ENCODE measurements around the gene TNNT2.

The TNNT2 gene

DNA sequence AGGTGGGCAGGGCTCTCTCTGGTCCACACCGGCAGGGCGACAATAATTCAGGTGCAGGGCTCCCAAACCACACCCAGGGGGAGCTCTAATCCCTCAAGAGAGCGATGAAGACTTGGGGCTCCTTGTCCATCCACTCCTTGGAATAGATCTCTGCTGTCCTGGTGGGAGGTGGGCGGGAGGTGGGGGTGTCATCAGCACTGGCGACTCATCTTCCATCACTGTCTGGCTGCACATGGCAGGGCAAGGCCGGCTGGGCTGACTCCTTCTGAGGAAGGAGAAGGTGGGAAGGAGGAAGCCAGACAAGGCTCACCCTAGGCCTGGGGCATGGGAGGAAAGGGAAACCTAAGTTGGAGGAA, 29.3 kb downstream of the TNNT2 start:
- no peaks in the 10 kb centered on the region for H3K4me1 ChIP-seq (ENCODE audit: control insufficient read depth, insufficient read depth, low read length)
- H3K27me3 ChIP-seq (ENCODE audit: control insufficient read depth, insufficient read depth, low read length), result no peaks in the 10 kb centered on the region
- no peak overlapping the region for H3K27ac ChIP-seq (ENCODE audit: low read depth, low read length)
- H3K9ac ChIP-seq (ENCODE audit: low read length), result no peak overlapping the region
- H3K36me3 ChIP-seq (ENCODE audit: control insufficient read depth, insufficient read depth, low read length), result no peaks in the 10 kb centered on the region
- no peak overlapping the region for H3K4me3 ChIP-seq (ENCODE audit: low read length)

DNA sequence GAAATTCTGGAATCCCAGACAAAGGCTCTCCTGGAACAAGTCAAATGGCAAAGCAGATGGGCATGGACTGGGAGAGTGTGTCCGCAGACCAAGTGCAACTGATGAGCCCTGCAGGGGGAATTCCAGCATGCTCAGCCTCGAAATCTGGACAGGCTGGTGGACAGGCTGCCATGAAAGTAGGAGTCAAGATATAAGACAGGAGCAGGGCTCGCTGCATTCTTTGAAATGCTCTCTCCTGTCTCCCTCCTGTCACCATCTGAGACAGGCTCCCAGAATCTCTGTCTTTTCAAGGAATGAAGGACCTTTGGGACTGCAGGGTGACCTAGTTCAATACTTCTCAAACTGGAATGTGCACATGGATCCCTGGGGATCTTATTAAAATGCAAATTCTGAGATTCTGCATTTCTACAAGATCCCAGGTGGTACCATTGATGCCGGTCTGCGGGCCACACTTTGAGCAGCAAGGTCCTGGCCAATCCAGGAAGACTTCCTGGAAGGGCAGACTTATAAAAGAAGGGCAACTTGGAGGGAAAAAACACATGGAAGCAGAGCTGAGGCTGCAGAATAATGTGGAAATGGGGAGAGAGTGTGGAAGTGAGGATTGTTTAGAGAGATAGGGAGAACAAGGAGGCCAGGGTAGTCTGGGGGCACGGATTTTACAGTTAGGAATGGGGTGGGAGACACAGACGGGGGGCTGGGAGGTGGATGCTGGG, 29.8 kb downstream of the TNNT2 start:
- H3K9ac ChIP-seq (ENCODE audit: low read length), result no peak overlapping the region
- H3K36me3 ChIP-seq (ENCODE audit: control insufficient read depth, insufficient read depth, low read length), result no peaks in the 10 kb centered on the region
- H3K27ac ChIP-seq (ENCODE audit: low read depth, low read length), result no peak overlapping the region
- H3K27me3 ChIP-seq (ENCODE audit: control insufficient read depth, insufficient read depth, low read length), result no peaks in the 10 kb centered on the region
- no peaks in the 10 kb centered on the region for H3K4me1 ChIP-seq (ENCODE audit: control insufficient read depth, insufficient read depth, low read length)
- H3K4me3 ChIP-seq (ENCODE audit: low read length), result no peak overlapping the region

GRCh38 chr1:201346987-201347386, 30.5 kb downstream of the TNNT2 start:
- Histone ChIP-seq H3K4me1 (ENCODE audit: control insufficient read depth, insufficient read depth, low read length) (no peaks in the 10 kb centered on the region), H3K4me3 (ENCODE audit: low read length) (no peak overlapping the region), H3K27me3 (ENCODE audit: control insufficient read depth, insufficient read depth, low read length) (no peaks in the 10 kb centered on the region), H3K36me3 (ENCODE audit: control insufficient read depth, insufficient read depth, low read length) (no peaks in the 10 kb centered on the region), H3K27ac (ENCODE audit: low read depth, low read length) (no peak overlapping the region), H3K9ac (ENCODE audit: low read length) (no peak overlapping the region)

DNA sequence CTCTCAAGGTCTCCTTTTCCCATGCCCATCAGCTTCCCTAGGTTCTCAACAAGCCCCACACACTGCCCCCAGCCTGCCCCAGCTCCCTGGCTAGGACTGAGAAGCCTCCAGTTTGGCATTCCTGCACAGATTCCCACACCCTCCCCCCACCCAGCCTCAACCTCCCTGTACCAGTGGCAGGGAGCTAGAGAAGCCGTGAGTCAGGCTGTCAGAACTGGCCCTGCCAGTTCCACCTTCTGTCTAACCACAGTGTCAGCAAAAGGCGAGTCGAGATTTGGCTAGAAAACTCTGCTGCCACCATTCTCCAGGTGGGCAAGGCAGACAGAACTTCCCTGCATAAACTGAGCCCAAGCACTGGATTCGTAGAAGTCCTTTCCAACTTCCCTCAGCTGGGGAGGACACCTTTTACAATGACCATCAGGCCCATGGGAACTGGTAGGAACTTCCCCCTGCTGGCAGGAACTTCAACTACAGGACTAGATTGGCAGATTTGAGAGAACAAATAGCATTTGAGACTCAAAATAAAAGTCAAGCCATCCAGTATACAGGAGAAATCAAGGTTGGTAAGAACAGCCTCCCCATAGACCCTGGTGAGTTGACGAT, 31.0 kb downstream of the TNNT2 start:
- Histone ChIP-seq H3K27me3 (ENCODE audit: control insufficient read depth, insufficient read depth, low read length) (no peaks in the 10 kb centered on the region), H3K4me3 (ENCODE audit: low read length) (no peak overlapping the region), H3K36me3 (ENCODE audit: control insufficient read depth, insufficient read depth, low read length) (no peaks in the 10 kb centered on the region), H3K27ac (ENCODE audit: low read depth, low read length) (no peak overlapping the region), H3K9ac (ENCODE audit: low read length) (no peak overlapping the region), H3K4me1 (ENCODE audit: control insufficient read depth, insufficient read depth, low read length) (no peaks in the 10 kb centered on the region)

- no peaks in the 10 kb centered on the region for H3K27me3 ChIP-seq (ENCODE audit: control insufficient read depth, insufficient read depth, low read length)
- H3K27ac ChIP-seq (ENCODE audit: low read depth, low read length), result no peak overlapping the region
- no peaks in the 10 kb centered on the region for H3K4me1 ChIP-seq (ENCODE audit: control insufficient read depth, insufficient read depth, low read length)
Observed at GRCh38 chr1:201345081-201345355, 32.5 kb downstream of the TNNT2 start.

GRCh38 chr1:201344206-201345080, 33.0 kb downstream of the TNNT2 start:
- H3K27me3 ChIP-seq (ENCODE audit: control insufficient read depth, insufficient read depth, low read length), result no peaks in the 10 kb centered on the region
- H3K4me3 ChIP-seq (ENCODE audit: low read length), result no peak overlapping the region
- no peak overlapping the region for H3K9ac ChIP-seq (ENCODE audit: low read length)
- H3K36me3 ChIP-seq (ENCODE audit: control insufficient read depth, insufficient read depth, low read length), result no peaks in the 10 kb centered on the region
- H3K4me1 ChIP-seq (ENCODE audit: control insufficient read depth, insufficient read depth, low read length), result no peaks in the 10 kb centered on the region
- no peak overlapping the region for H3K27ac ChIP-seq (ENCODE audit: low read depth, low read length)

More at GRCh38 chr1:201345081-201345355, 32.5 kb downstream of the TNNT2 start:
- no peak overlapping the region for H3K9ac ChIP-seq (ENCODE audit: low read length)
- no peaks in the 10 kb centered on the region for H3K36me3 ChIP-seq (ENCODE audit: control insufficient read depth, insufficient read depth, low read length)
- H3K4me3 ChIP-seq (ENCODE audit: low read length), result no peak overlapping the region

- H3K27ac ChIP-seq (ENCODE audit: low read depth, low read length), result no peak overlapping the region
- no peak overlapping the region for H3K4me3 ChIP-seq (ENCODE audit: low read length)
- no peaks in the 10 kb centered on the region for H3K36me3 ChIP-seq (ENCODE audit: control insufficient read depth, insufficient read depth, low read length)
- no peaks in the 10 kb centered on the region for H3K4me1 ChIP-seq (ENCODE audit: control insufficient read depth, insufficient read depth, low read length)
- H3K27me3 ChIP-seq (ENCODE audit: control insufficient read depth, insufficient read depth, low read length), result no peaks in the 10 kb centered on the region
- no peak overlapping the region for H3K9ac ChIP-seq (ENCODE audit: low read length)
Observed at GRCh38 chr1:201341377-201341776, 36.1 kb downstream of the TNNT2 start.

- no peaks in the 10 kb centered on the region for H3K27me3 ChIP-seq (ENCODE audit: control insufficient read depth, insufficient read depth, low read length)
- H3K9ac ChIP-seq (ENCODE audit: low read length), result no peak overlapping the region
- no peak overlapping the region for H3K27ac ChIP-seq (ENCODE audit: low read depth, low read length)
- H3K36me3 ChIP-seq (ENCODE audit: control insufficient read depth, insufficient read depth, low read length), result no peaks in the 10 kb centered on the region
- H3K4me1 ChIP-seq (ENCODE audit: control insufficient read depth, insufficient read depth, low read length), result no peaks in the 10 kb centered on the region
- H3K4me3 ChIP-seq (ENCODE audit: low read length), result no peak overlapping the region
Observed at GRCh38 chr1:201336711-201337450, 40.6 kb downstream of the TNNT2 start.

DNA sequence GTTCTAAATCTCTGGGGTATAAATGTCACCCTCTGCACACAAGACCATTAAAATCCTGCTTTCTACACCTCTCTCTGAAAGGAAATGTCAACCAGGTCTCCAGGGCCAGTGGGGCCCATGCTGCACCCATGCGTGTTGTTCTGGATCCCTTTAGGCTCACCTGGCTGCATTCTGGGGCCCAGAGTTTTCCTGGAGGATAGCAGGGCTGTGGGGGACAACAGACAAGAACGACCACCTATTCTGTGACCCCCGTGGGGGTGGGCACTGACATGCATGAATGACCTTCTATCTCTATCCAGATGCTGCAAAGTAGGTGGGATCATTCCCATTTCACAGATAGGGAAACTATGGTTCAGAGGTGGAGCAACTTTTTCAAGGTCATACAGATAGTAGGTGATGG, 41.6 kb downstream of the TNNT2 start:
- H3K4me3 ChIP-seq (ENCODE audit: low read length), result no peak overlapping the region
- H3K27ac ChIP-seq (ENCODE audit: low read depth, low read length), result no peak overlapping the region
- no peak overlapping the region for H3K9ac ChIP-seq (ENCODE audit: low read length)
- H3K27me3 ChIP-seq (ENCODE audit: control insufficient read depth, insufficient read depth, low read length), result no peaks in the 10 kb centered on the region
- H3K4me1 ChIP-seq (ENCODE audit: control insufficient read depth, insufficient read depth, low read length), result no peaks in the 10 kb centered on the region
- no peaks in the 10 kb centered on the region for H3K36me3 ChIP-seq (ENCODE audit: control insufficient read depth, insufficient read depth, low read length)

DNA sequence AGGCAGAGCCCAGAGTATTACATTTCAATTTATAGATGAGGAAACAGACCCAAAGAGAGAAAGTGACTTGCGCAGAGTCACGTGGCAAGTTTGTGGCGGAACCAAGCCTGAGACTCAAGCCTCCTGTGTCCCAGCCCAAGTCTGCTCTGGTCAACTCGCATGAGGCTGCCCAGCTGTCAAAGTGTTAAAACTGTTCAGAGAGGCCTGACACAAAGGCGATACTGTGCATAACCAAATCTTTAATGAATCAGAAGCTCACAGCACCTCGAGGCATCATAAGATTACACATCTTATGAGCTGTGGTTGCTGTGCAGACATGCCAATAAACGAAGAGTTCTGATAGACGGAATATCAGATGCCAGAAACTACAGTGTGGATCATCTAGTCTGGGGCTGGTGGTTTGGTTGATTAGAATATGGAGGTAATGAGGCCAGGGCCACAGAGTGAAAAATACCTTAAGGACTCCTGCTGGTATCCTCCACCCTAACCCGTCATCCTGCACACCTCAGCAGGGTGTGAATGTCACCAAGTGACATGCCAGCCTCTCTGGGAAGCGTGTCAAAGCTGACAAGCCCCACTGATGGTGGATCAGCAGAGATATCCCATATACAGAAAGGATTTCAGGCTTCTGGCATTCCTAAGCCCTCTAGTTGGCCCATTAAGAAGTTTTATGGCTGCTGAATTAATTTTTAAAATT, 42.2 kb downstream of the TNNT2 start:
- Histone ChIP-seq H3K4me1 (ENCODE audit: control insufficient read depth, insufficient read depth, low read length) (no peaks in the 10 kb centered on the region), H3K27ac (ENCODE audit: low read depth, low read length) (no peak overlapping the region), H3K9ac (ENCODE audit: low read length) (no peak overlapping the region), H3K36me3 (ENCODE audit: control insufficient read depth, insufficient read depth, low read length) (no peaks in the 10 kb centered on the region), H3K27me3 (ENCODE audit: control insufficient read depth, insufficient read depth, low read length) (no peaks in the 10 kb centered on the region), H3K4me3 (ENCODE audit: low read length) (no peak overlapping the region)

DNA sequence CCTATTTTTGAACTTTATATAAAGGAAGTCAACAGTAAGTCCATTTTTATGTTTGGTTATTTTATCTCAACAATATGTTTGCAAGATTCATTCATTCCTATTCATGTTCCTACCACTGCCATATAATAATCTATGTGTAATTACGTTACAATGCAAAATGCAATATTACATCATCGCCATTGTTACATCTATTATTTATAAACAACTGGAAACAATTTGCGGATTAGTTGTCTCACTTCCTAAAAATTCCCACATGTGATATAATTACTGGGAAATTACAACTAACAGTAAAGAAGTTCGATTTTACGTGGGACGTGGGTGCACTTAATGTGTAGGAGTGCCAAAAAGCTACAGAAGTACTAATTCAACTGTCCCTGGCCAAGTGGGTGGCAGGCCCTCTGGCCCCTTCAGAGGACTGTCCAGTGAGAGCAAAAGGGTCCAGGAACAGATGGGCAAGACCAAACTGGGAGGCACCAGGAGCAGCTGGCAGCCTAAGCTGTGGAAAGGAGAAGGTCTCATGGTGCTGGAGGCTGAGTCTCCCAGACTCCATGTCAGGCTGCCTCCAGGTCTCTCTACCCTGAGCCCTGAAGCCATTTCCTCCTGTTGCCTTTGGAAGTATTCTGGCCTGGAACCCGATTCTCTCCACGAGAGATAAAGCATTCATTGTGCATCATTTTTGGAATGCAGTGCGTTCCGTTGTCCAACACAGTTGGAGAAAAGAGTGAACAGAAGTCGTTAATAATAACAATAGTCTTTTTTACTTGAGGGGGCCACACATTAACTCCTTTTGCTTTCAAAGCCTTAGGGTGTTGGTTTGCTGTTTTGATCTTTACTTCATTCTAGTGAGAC, 42.9 kb downstream of the TNNT2 start:
- H3K9ac ChIP-seq (ENCODE audit: low read length), result no peak overlapping the region
- no peak overlapping the region for H3K4me3 ChIP-seq (ENCODE audit: low read length)
- H3K36me3 ChIP-seq (ENCODE audit: control insufficient read depth, insufficient read depth, low read length), result no peaks in the 10 kb centered on the region
- no peaks in the 10 kb centered on the region for H3K4me1 ChIP-seq (ENCODE audit: control insufficient read depth, insufficient read depth, low read length)
- no peaks in the 10 kb centered on the region for H3K27me3 ChIP-seq (ENCODE audit: control insufficient read depth, insufficient read depth, low read length)
- H3K27ac ChIP-seq (ENCODE audit: low read depth, low read length), result no peak overlapping the region
